ENCODE measurements around the gene KCNG4. TPM values are rescaled to one million over a fixed set of nuclear protein-coding genes. Genes with fewer than 3 reads are reported as not detected.
"Not testable (repeated sequence)": the region's sequence is repeated elsewhere in the genome, so short reads cannot be mapped to it uniquely, and the experiment has no call there.

Gene KCNG4
- total RNA-seq, 1 experiment from 2014 or later: not detected

DNA sequence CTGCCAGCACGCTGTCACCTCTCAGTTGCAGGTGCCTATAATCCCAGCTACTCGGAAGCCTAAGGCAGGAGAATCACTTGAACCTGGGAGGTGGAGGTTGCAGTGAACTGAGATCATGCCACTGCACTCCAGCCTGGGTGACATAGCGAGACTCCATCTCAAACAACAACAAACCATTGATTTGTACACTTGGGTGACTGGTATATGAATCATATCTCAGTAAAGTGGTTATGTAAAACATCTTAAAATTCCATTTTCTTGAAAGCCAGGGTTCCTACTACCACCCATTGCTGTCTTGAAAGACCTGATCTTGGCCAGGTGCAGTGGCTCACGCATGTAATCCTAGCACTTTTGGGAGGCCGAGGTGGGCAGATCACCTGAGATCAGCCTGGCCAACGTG is 34.7 kb downstream of the KCNG4 start:
- CTCF ChIA-PET, ATAC-seq, POLR2A ChIA-PET: not testable (repeated sequence)

DNA sequence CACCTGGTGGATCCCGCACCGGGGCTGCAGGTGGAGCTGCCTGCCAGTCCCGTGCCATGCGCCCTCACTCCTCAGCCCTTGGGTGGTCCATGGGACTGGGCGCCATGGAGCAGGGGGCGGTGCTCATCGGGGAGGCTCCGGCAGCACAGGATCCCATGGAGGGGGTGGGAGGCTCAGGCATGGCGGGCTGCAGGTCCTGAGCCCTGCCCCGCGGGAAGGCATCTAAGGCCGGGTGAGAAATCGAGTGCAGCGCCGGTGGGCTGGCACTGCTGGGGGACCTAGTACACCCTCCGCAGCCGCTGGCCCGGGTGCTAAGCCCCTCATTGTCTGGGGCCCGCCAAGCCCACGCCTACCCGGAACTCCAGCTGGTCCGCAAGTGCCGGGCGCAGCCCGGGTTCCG is 35.3 kb downstream of the KCNG4 start:
- H2AFZ ChIP-seq (ENCODE audit: low read depth, low read length, poor library complexity, severe bottlenecking); BruUV-seq (replicated peaks); H3K9me2 ChIP-seq (ENCODE audit: insufficient read depth); H3K4me1 ChIP-seq (ENCODE audit: control insufficient read depth in 1 of 2, insufficient read depth in 2 of 2, low read length in 2 of 2); ATAC-seq; H3K9ac ChIP-seq (ENCODE audit: low read length); DNase-seq (ENCODE audit: low read depth, low spot score); H3K36me3 ChIP-seq (ENCODE audit: control insufficient read depth in 1 of 2, insufficient read depth in 2 of 2, low read length in 2 of 2); intact Hi-C loops (cut with micrococcal nuclease); H4K20me1 ChIP-seq (ENCODE audit: insufficient read depth); H3K9me3 ChIP-seq (ENCODE audit: control insufficient read depth in 1 of 2, insufficient read depth in 1 of 2, low read depth in 1 of 2, low read length in 2 of 2); H3K27me3 ChIP-seq (ENCODE audit: insufficient read depth, low read length); POLR2A ChIA-PET; H3K79me2 ChIP-seq (ENCODE audit: insufficient read depth, low read length); H3K27ac ChIP-seq (ENCODE audit: low read depth, low read length); H3K4me2 ChIP-seq (ENCODE audit: low read length); H3K4me3 ChIP-seq (replicated peaks in 1 of 2; ENCODE audit: low read depth in 1 of 2, low read length in 2 of 2): not testable (repeated sequence)
- ChIA-PET CTCF (interaction anchor here (0.6 kb wide), 1 partner anchor 747 kb away, joined by 3 read pairs; no protein-coding TSS in a partner anchor), RAD21 (ENCODE audit: low non-redundant PET in 1 of 2, low total read pairs in 2 of 2, uncharacterized antibody in 2 of 2, unreplicated experiment in 2 of 2) (interaction anchor here in 1 of 2 experiments (0.6 kb wide), 1 partner anchor 25 kb away, joined by 3 read pairs; no protein-coding TSS in a partner anchor)

More for the DNA sequence above, 34.7 kb downstream of the KCNG4 start:
- H3K36me3 ChIP-seq (ENCODE audit: control insufficient read depth in 1 of 2, insufficient read depth in 2 of 2, low read length in 2 of 2); H3K79me2 ChIP-seq (ENCODE audit: insufficient read depth, low read length); H3K4me2 ChIP-seq (ENCODE audit: low read length); intact Hi-C loops (cut with micrococcal nuclease); H3K9ac ChIP-seq (ENCODE audit: low read length); H3K9me2 ChIP-seq (ENCODE audit: insufficient read depth); H4K20me1 ChIP-seq (ENCODE audit: insufficient read depth); H3K27me3 ChIP-seq (ENCODE audit: insufficient read depth, low read length); BruUV-seq (replicated peaks); H3K27ac ChIP-seq (ENCODE audit: low read depth, low read length); H2AFZ ChIP-seq (ENCODE audit: low read depth, low read length, poor library complexity, severe bottlenecking); H3K4me3 ChIP-seq (replicated peaks in 1 of 2; ENCODE audit: low read depth in 1 of 2, low read length in 2 of 2); H3K9me3 ChIP-seq (ENCODE audit: control insufficient read depth in 1 of 2, insufficient read depth in 1 of 2, low read depth in 1 of 2, low read length in 2 of 2); H3K4me1 ChIP-seq (ENCODE audit: control insufficient read depth in 1 of 2, insufficient read depth in 2 of 2, low read length in 2 of 2); DNase-seq (ENCODE audit: low read depth, low spot score): not testable (repeated sequence)
- RAD21 ChIA-PET (ENCODE audit: low non-redundant PET in 1 of 2, low total read pairs in 2 of 2, uncharacterized antibody in 2 of 2, unreplicated experiment in 2 of 2): interaction anchor here in 1 of 2 experiments (0.6 kb wide), 1 partner anchor 24 kb away, joined by 3 read pairs; no protein-coding TSS in a partner anchor

DNA sequence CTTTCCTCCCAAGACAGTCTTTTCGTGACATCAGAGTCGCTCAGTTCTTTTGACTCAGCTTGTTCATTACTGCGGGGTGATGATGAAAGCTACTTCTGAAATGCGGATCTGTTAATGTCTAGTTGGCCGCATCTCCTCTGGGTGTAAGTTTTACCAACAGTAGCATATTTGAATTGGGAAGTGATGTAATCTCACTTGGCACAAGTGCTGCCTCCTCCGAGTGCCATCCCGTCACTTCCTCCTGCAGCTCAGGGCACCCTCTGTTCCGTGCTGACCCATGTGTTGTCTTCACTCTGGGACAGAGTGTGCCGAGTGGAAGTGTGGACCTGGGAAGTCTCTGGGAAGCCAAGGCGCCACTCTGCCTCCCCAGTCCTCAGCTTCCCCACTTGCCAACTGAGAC is 40.0 kb downstream of the KCNG4 start:
- ATAC-seq (no peak), DNase-seq (ENCODE audit: low read depth, low spot score) (no peak)
- H3K27ac ChIP-seq (ENCODE audit: low read depth, low read length): no peak overlapping the region
- no TSS peak for BruUV-seq (replicated peaks)
- H3K4me3 ChIP-seq (replicated peaks in 1 of 2; ENCODE audit: low read depth in 1 of 2, low read length in 2 of 2): no peak overlapping the region
- intact Hi-C loops (cut with micrococcal nuclease): no loop called here
- H4K20me1 ChIP-seq (ENCODE audit: insufficient read depth): no peaks in the 10 kb centered on the region
- H3K36me3 ChIP-seq (ENCODE audit: control insufficient read depth in 1 of 2, insufficient read depth in 2 of 2, low read length in 2 of 2): no peaks in the 10 kb centered on the region
- no peak overlapping the region for H2AFZ ChIP-seq (ENCODE audit: low read depth, low read length, poor library complexity, severe bottlenecking)
- ChIA-PET POLR2A (no interaction called here), CTCF (no interaction called here), RAD21 (ENCODE audit: low non-redundant PET in 1 of 2, low total read pairs in 2 of 2, uncharacterized antibody in 2 of 2, unreplicated experiment in 2 of 2) (no interaction called here)
- peaks cover 0 to 7% of the 10 kb centered on the region in 2 experiments; a peak in 1 of 4 replicates for H3K4me1 ChIP-seq (ENCODE audit: control insufficient read depth in 1 of 2, insufficient read depth in 2 of 2, low read length in 2 of 2)
- no peak overlapping the region for H3K4me2 ChIP-seq (ENCODE audit: low read length)
- H3K27me3 ChIP-seq (ENCODE audit: insufficient read depth, low read length): no peaks in the 10 kb centered on the region
- H3K9me2 ChIP-seq (ENCODE audit: insufficient read depth): no peaks in the 10 kb centered on the region
- no peaks in the 10 kb centered on the region for H3K79me2 ChIP-seq (ENCODE audit: insufficient read depth, low read length)
- no peaks in the 10 kb centered on the region for H3K9me3 ChIP-seq (ENCODE audit: control insufficient read depth in 1 of 2, insufficient read depth in 1 of 2, low read depth in 1 of 2, low read length in 2 of 2)
- H3K9ac ChIP-seq (ENCODE audit: low read length): no peak overlapping the region
- no peak for TF ChIP-seq FOSL1 (IDR thresholded peaks at IDR 0.05; ENCODE audit: low read depth)
- no peak for TF ChIP-seq POLR2AphosphoS5 (IDR thresholded peaks at IDR 0.05; ENCODE audit: low read depth, low read length)
- no peak for TF ChIP-seq CEBPB (IDR thresholded peaks at IDR 0.05; ENCODE audit: low read depth)
- no peak for TF ChIP-seq SP1 (IDR thresholded peaks at IDR 0.05; ENCODE audit: low read depth)
- no peak for TF ChIP-seq RAD21 (IDR thresholded peaks at IDR 0.05; ENCODE audit: low read depth)
- TF ChIP-seq, protein P1, sequence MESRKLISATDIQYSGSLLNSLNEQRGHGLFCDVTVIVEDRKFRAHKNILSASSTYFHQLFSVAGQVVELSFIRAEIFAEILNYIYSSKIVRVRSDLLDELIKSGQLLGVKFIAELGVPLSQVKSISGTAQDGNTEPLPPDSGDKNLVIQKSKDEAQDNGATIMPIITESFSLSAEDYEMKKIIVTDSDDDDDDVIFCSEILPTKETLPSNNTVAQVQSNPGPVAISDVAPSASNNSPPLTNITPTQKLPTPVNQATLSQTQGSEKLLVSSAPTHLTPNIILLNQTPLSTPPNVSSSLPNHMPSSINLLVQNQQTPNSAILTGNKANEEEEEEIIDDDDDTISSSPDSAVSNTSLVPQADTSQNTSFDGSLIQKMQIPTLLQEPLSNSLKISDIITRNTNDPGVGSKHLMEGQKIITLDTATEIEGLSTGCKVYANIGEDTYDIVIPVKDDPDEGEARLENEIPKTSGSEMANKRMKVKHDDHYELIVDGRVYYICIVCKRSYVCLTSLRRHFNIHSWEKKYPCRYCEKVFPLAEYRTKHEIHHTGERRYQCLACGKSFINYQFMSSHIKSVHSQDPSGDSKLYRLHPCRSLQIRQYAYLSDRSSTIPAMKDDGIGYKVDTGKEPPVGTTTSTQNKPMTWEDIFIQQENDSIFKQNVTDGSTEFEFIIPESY (IDR thresholded peaks at IDR 0.05; ENCODE audit: extremely low read depth, insufficient replicate concordance, low read length): no peak
- TF ChIP-seq, protein P2, sequence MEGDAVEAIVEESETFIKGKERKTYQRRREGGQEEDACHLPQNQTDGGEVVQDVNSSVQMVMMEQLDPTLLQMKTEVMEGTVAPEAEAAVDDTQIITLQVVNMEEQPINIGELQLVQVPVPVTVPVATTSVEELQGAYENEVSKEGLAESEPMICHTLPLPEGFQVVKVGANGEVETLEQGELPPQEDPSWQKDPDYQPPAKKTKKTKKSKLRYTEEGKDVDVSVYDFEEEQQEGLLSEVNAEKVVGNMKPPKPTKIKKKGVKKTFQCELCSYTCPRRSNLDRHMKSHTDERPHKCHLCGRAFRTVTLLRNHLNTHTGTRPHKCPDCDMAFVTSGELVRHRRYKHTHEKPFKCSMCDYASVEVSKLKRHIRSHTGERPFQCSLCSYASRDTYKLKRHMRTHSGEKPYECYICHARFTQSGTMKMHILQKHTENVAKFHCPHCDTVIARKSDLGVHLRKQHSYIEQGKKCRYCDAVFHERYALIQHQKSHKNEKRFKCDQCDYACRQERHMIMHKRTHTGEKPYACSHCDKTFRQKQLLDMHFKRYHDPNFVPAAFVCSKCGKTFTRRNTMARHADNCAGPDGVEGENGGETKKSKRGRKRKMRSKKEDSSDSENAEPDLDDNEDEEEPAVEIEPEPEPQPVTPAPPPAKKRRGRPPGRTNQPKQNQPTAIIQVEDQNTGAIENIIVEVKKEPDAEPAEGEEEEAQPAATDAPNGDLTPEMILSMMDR (IDR thresholded peaks at IDR 0.05 in 2 of 3, conservative IDR thresholded peaks at IDR 0.05 in 1 of 3; ENCODE audit: borderline replicate concordance in 1 of 3, insufficient read depth in 1 of 3, low read depth in 2 of 3, low read length in 2 of 3): no peak
- no peak for TF ChIP-seq EZH2 (IDR thresholded peaks at IDR 0.05)
- TF ChIP-seq ELF1 (IDR thresholded peaks at IDR 0.05; ENCODE audit: borderline replicate concordance, low read depth): no peak
- TF ChIP-seq EZH2phosphoT487 (IDR thresholded peaks at IDR 0.05; ENCODE audit: borderline replicate concordance): no peak

Measured in HCT116 (cell line).